IPS-20b (cell line): ENCODE results near the gene TGFB2.

Source experiments
- H3K27ac ChIP-seq: one replicate; pipeline ENCODE4 v1.5.1; 2013; ENCODE audit warnings: low read length
- H3K27me3 ChIP-seq: 2 replicates; pipeline ENCODE4 v1.6.1; 2013; ENCODE audit warnings: mild to moderate bottlenecking, low read length, inconsistent platforms; ENCODE audit not compliant: insufficient read depth
- H3K36me3 ChIP-seq: 2 replicates; pipeline ENCODE4 v1.6.1; 2013; ENCODE audit warnings: low read depth, mild to moderate bottlenecking, inconsistent platforms, low read length, moderate library complexity; ENCODE audit not compliant: insufficient read depth
- H3K4me1 ChIP-seq: 2 replicates; pipeline ENCODE4 v1.6.1; 2013; ENCODE audit warnings: mild to moderate bottlenecking, control low read depth, inconsistent platforms, low read length, moderate library complexity; ENCODE audit not compliant: insufficient read depth
- H3K4me3 ChIP-seq: 2 replicates; pipeline ENCODE4 v1.5.1; 2013; ENCODE audit warnings: mild to moderate bottlenecking, low read length, inconsistent platforms
- H3K9ac ChIP-seq: 2 replicates; pipeline ENCODE4 v1.6.1; 2013; ENCODE audit warnings: low read depth, mild to moderate bottlenecking, inconsistent platforms, low read length, moderate library complexity
- H3K9me3 ChIP-seq: 2 replicates; pipeline ENCODE4 v1.6.1; 2013; ENCODE audit warnings: mild to moderate bottlenecking, low read depth, low read length, inconsistent platforms; ENCODE audit not compliant: insufficient read depth

Gene TGFB2

GRCh38 chr1:218344814-218345672 is at the start of gene TGFB2:
TSS of gene TGFB2 (plus strand) at chr1:218345336. CDS start at chr1:218346702, 1,366 bp downstream.
- peak within 1 kb of the TSS; percentile 75 for H3K4me3 ChIP-seq
- no peak within 1 kb of the TSS for H3K27ac ChIP-seq
- no peaks in the 10 kb centered on the region for H3K9me3 ChIP-seq
- peaks cover 50% of the 10 kb centered on the region for H3K27me3 ChIP-seq
- H3K9ac ChIP-seq, result peak within 1 kb of the TSS; percentile 35; the same call in 1 of the 2 replicates
- no peaks in the 10 kb centered on the region for H3K36me3 ChIP-seq
- H3K4me1 ChIP-seq, result peaks cover 15% of the 10 kb centered on the region; the same call in 1 of the 2 replicates

GRCh38 chr1:218296162-218296561 is 49.0 kb upstream of the TGFB2 start:
- Histone ChIP-seq H3K9me3 (no peaks in the 10 kb centered on the region), H3K27ac (no peak overlapping the region), H3K9ac (no peak overlapping the region), H3K27me3 (no peaks in the 10 kb centered on the region), H3K36me3 (peaks cover 21% of the 10 kb centered on the region), H3K4me1 (peaks cover 55% of the 10 kb centered on the region), H3K4me3 (no peak overlapping the region)

GRCh38 chr1:218297461-218297860 is 47.7 kb upstream of the TGFB2 start:
- Histone ChIP-seq H3K27ac (peak overlapping the region; percentile 24), H3K36me3 (peaks cover 21% of the 10 kb centered on the region), H3K4me1 (peaks cover 66% of the 10 kb centered on the region)

GRCh38 chr1:218297867-218298266 is 47.3 kb upstream of the TGFB2 start:
- Histone ChIP-seq H3K9ac (no peak overlapping the region), H3K4me1 (peaks cover 70% of the 10 kb centered on the region), H3K27me3 (no peaks in the 10 kb centered on the region), H3K36me3 (peaks cover 26% of the 10 kb centered on the region), H3K4me3 (no peak overlapping the region), H3K27ac (peak overlapping the region; percentile 24), H3K9me3 (no peaks in the 10 kb centered on the region)

More at GRCh38 chr1:218297461-218297860, 47.7 kb upstream of the TGFB2 start:
- no peak overlapping the region for H3K4me3 ChIP-seq
- H3K9ac ChIP-seq, result no peak overlapping the region; the same call in 1 of the 2 replicates
- no peaks in the 10 kb centered on the region for H3K9me3 ChIP-seq
- H3K27me3 ChIP-seq, result no peaks in the 10 kb centered on the region

- peak overlapping the region; percentile 24 for H3K27ac ChIP-seq
Observed at GRCh38 chr1:218298398-218298797, 46.7 kb upstream of the TGFB2 start.

GRCh38 chr1:218299416-218299815 is 45.7 kb upstream of the TGFB2 start:
- no peak overlapping the region for H3K4me3 ChIP-seq
- H3K9ac ChIP-seq, result peak overlapping the region; percentile 33; the same call in 1 of the 2 replicates
- H3K27me3 ChIP-seq, result no peaks in the 10 kb centered on the region
- H3K9me3 ChIP-seq, result no peaks in the 10 kb centered on the region
- no peak overlapping the region for H3K27ac ChIP-seq
- peaks cover 26% of the 10 kb centered on the region for H3K36me3 ChIP-seq
- peaks cover 70% of the 10 kb centered on the region for H3K4me1 ChIP-seq

More at GRCh38 chr1:218298398-218298797, 46.7 kb upstream of the TGFB2 start:
- Histone ChIP-seq H3K36me3 (peaks cover 30% of the 10 kb centered on the region), H3K27me3 (no peaks in the 10 kb centered on the region), H3K9ac (no peak overlapping the region; the same call in 1 of the 2 replicates), H3K4me3 (no peak overlapping the region), H3K9me3 (no peaks in the 10 kb centered on the region), H3K4me1 (peaks cover 70% of the 10 kb centered on the region)

- peaks cover 59% of the 10 kb centered on the region for H3K4me1 ChIP-seq
- H3K4me3 ChIP-seq, result peak overlapping the region; percentile 23; the same call in 1 of the 2 replicates
- peak overlapping the region; percentile 65 for H3K27ac ChIP-seq
- no peaks in the 10 kb centered on the region for H3K9me3 ChIP-seq
- H3K27me3 ChIP-seq, result no peaks in the 10 kb centered on the region
- H3K36me3 ChIP-seq, result peaks cover 27% of the 10 kb centered on the region
- peak overlapping the region; percentile 30; the same call in 1 of the 2 replicates for H3K9ac ChIP-seq
Observed at GRCh38 chr1:218301217-218301616, 43.9 kb upstream of the TGFB2 start.

GRCh38 chr1:218302155-218302554 is 43.0 kb upstream of the TGFB2 start:
- Histone ChIP-seq H3K27ac (peak overlapping the region; percentile 65), H3K4me1 (peaks cover 51% of the 10 kb centered on the region), H3K9me3 (no peaks in the 10 kb centered on the region), H3K4me3 (no peak overlapping the region), H3K27me3 (no peaks in the 10 kb centered on the region), H3K36me3 (peaks cover 27% of the 10 kb centered on the region), H3K9ac (peak overlapping the region; percentile 0; the same call in 1 of the 2 replicates)

GRCh38 chr1:218303176-218303879 is 41.8 kb upstream of the TGFB2 start:
- H3K4me3 ChIP-seq, result no peak overlapping the region
- H3K27me3 ChIP-seq, result no peaks in the 10 kb centered on the region
- no peak overlapping the region; the same call in 1 of the 2 replicates for H3K9ac ChIP-seq
- H3K9me3 ChIP-seq, result no peaks in the 10 kb centered on the region
- H3K27ac ChIP-seq, result no peak overlapping the region
- peaks cover 36% of the 10 kb centered on the region for H3K36me3 ChIP-seq
- peaks cover 41% of the 10 kb centered on the region for H3K4me1 ChIP-seq

GRCh38 chr1:218304281-218305039 is 40.7 kb upstream of the TGFB2 start:
- Histone ChIP-seq H3K27ac (no peak overlapping the region), H3K4me1 (peaks cover 30% of the 10 kb centered on the region), H3K36me3 (peaks cover 46% of the 10 kb centered on the region), H3K9ac (no peak overlapping the region), H3K4me3 (no peak overlapping the region), H3K27me3 (no peaks in the 10 kb centered on the region), H3K9me3 (no peaks in the 10 kb centered on the region)

- Histone ChIP-seq H3K9me3 (no peaks in the 10 kb centered on the region), H3K9ac (peak overlapping the region; percentile 3; the same call in 1 of the 2 replicates), H3K36me3 (peaks cover 54% of the 10 kb centered on the region), H3K27ac (no peak overlapping the region), H3K27me3 (no peaks in the 10 kb centered on the region), H3K4me1 (peaks cover 20% of the 10 kb centered on the region), H3K4me3 (no peak overlapping the region)
Observed at GRCh38 chr1:218305472-218306064, 39.6 kb upstream of the TGFB2 start.
